Raji (cell line): ENCODE results near the gene LHFPL3.

Experiments used
- POLR2A ChIP-seq: IDR thresholded peaks from 2 replicates; pipeline ENCODE4 v1.6.1; 2011; ENCODE audit warnings: low read depth, low read length, control low read depth; ENCODE audit not compliant: insufficient read depth

Gene LHFPL3

GRCh38 chr7:104362756-104363155, 34.4 kb downstream of the LHFPL3 start:
- no peak for TF ChIP-seq POLR2A

GRCh38 chr7:104363355-104363754, 35.0 kb downstream of the LHFPL3 start:
- TF ChIP-seq POLR2A = no peak

DNA sequence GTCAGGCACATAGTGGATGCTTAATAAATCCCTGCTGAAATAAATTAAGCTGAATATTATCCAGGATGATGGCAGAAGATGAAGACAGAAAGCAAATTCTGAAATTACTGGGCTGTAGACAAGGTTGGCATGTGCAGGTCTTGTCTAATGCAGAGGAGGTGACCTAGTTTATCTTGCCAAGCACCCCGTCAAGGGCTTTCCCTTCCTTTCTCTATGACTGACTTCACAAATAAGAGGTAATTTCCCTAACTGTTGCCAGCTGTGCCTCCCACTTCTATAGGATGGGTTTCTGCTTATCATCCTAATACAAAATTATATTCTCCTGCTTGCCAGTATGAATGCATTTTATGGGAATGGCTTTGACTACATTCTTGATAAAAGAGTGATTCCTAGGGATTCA, 38.0 kb downstream of the LHFPL3 start:
- TF ChIP-seq POLR2A = no peak

DNA sequence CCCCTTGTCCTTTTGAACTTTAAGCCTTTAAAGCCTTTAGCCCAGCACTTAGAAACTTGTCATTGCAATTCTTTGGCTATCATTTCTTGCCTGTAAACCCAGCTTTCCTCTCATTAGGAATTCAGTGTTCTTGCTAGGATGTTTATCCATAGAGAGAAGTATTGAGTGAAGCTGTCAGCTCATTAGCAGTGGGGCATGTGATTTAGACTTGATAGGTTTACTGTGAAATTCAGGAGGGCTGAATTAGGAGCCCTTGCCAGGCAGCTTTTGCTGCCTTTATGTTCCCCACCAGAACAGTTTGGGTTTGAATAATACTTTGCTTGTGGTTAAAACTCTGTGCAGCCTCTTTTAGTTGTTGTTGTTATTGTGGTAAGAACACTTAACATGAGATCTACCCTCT, 39.5 kb downstream of the LHFPL3 start:
- TF ChIP-seq POLR2A = no peak

GRCh38 chr7:104371216-104371979, 43.0 kb downstream of the LHFPL3 start:
- TF ChIP-seq POLR2A = no peak

DNA sequence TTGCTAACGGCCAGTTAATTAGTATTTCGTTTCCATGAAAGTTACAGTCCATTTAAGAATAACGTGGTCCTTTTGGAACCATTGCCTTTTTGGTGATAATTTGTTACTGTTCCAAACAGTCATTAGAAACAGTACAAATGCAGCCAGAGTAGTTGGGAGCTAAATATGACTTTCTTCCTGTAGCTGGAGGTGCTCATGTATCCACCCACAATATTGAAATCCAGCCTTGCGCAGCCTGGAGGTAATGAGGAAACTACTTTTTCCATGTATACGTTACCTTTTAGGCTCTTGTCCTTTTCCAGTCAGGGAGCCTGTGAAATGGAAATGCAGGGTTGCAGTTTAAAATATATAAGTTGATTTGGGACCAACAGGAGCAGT, 43.6 kb downstream of the LHFPL3 start:
- TF ChIP-seq POLR2A = no peak

DNA sequence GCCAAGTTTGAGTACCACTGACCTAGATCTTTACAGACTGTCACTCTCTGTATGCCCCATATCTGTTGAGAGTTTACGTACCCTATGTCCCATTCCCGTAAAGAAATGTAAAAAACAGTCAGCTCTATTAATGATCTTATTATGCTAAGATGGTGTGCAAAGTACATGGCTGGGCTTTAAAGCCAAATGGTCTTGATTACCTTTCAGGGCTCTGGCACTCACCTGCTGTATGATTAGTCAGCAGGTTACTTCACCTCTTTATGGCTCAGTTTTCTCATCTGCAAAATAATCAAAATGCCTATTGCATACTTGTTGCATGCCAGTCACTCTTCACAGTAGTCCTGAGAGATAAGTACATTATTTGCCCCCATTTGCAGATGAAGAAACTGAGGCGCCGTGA, 54.2 kb downstream of the LHFPL3 start:
- TF ChIP-seq POLR2A = no peak

DNA sequence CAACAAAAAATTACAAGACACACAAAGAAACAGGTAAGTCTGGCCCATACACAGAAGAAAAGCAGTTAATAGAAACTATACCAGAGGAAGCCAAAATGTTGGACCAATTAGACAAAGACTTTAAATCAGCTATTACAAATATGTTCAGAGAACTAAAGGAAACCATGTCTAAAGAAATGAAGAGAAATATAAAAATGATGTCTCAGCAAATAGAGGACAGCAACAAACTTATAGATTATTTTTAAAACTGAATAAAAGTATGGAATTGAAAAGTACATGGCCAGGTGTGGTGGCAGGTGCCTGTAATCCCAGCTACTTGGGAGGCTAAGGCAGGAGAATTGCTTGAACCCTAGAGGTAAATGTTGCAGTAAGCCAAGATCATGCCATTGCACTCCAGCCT, 58.5 kb downstream of the LHFPL3 start:
- TF ChIP-seq POLR2A = no peak

- no peak for TF ChIP-seq POLR2A
Observed at GRCh38 chr7:104388222-104388621, 59.8 kb downstream of the LHFPL3 start.

DNA sequence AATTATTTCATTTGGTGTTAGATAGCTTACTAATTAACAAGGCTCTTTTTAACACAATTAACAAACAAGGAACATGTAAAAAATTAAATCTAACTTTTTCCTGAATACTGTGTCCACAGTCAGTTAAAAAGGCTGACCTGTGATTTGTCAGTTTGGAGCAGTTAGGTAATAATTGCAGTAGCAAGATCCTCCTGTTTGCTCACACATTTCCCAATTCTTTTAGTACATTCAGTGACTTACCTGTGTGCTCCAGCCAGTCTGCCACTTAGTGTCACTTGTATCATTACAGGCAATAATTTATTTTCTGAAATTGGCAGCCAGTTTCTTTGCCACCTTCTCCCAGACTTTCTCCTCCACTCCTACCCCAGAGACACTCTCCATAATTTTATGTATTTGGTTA, 66.8 kb downstream of the LHFPL3 start:
- no peak for TF ChIP-seq POLR2A

GRCh38 chr7:104397442-104397841, 69.0 kb downstream of the LHFPL3 start:
- TF ChIP-seq POLR2A = no peak

GRCh38 chr7:104408371-104408770, 80.0 kb downstream of the LHFPL3 start:
- TF ChIP-seq POLR2A = no peak

DNA sequence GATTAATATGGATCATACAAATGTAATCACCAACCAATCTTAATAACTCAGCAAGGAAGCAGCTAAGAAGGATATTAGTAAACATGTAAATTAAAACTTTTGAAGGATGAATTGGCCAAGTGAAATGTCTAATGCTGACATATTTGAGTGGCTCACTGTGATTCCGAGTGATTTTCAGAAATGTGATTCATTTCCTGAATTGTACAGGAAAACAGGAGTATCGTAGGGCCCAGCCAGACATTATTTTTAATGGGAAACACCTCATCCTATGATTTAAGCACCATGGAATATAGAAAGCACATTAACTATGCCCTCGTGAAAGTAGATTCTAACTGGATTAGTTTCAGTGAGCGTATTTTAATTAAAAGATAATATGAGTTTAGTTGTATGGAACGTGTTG, 82.3 kb downstream of the LHFPL3 start:
- TF ChIP-seq POLR2A = no peak

DNA sequence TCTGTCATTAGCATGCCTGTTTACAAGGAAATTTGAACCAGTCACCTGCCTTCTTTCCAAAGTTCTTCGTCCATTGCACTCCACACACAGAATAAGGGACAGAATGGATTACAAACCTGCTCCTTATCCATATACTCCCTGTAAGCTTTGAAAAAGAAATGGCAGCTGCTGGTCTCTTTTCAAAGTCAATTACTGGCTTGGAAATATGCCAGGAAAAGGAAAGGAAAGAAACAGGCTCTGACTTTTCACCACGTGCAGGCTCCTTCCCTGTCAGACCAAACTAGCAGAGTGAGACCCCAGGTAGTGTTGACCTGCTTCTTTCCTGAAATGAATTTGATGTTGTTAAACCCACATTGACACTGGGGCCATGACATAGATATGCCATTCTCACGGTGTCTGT, 84.5 kb downstream of the LHFPL3 start:
- TF ChIP-seq POLR2A = no peak

- TF ChIP-seq POLR2A = no peak
Observed at GRCh38 chr7:104414216-104414615, 85.8 kb downstream of the LHFPL3 start.

- no peak for TF ChIP-seq POLR2A
Observed at GRCh38 chr7:104415700-104416099, 87.3 kb downstream of the LHFPL3 start.

GRCh38 chr7:104416866-104417393, 88.5 kb downstream of the LHFPL3 start:
- TF ChIP-seq POLR2A = no peak

DNA sequence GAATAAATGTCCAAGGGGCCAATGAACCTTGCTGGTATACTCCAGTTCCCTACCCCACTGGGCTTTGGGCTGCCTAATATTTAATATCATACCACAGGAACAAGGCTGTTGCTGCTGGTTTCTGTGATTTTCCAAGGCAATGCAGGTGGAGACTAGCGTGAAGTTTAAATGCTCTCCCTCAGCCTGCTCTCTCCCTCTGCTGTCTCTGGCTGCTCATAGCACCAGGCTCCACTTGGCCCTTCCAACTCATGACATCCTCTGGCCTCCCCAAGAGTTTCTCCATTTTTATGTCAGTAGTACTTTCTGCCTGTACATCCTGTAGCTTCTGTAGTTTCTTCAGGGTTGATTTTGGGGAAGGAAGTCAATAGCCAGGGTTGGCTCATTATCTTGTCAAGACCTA, 103.5 kb downstream of the LHFPL3 start:
- TF ChIP-seq POLR2A = no peak

GRCh38 chr7:104434129-104434528, 105.7 kb downstream of the LHFPL3 start:
- no peak for TF ChIP-seq POLR2A
